M059J (cell line): ENCODE measurements around the gene RBMS1. TPM values are rescaled to one million over a fixed set of nuclear protein-coding genes. Genes with fewer than 3 reads are reported as not detected.

ENCODE experiments used
- DNase-seq: peaks from one replicate; pipeline ENCODE4 v3.0.0-alpha.2; 2012; ENCODE audit warnings: low read depth
- total RNA-seq: library from RNA; depleted of rRNA; stranded (reverse); fragments of >200 nt; shearing (Covaris generic); gene quantifications from 2 replicates; pipeline ENCODE4 v1.2.3, GENCODE V29; 2014

RBMS1 gene
- total RNA-seq, 1 experiment from 2014 or later: 52.9 TPM

DNA sequence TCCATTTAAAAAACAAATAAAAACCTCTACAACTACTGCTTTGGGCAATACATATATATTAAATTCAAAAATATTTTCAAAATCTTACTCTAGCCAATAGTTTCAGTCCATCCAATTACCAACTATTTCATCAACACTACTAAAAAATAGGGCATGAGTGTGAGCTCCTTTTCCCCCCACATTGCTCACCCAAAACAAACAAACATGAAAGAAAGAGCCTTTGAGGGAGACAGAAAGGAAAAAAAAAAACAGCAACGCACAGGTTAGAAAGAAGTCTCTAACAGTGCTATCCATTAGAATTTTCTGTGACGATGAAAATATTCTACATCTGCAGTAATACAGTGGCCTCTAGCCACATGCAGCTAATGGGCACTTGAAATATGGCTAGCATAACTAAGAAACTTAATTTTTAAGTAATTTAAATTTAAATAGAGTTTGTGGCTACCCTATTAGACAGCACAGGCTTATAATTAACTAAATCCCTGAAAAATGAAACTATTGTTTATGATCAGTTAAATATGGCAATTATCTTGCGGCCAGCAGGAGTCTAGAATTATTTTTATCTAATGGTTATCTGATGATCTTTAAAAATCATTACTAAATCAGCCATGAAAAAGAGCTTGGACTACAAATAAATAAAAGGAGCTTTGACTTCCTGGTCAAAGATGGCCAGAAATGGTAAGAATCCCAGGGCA, 59.2 kb downstream of the RBMS1 start:
- DNase-seq: no peak

DNA sequence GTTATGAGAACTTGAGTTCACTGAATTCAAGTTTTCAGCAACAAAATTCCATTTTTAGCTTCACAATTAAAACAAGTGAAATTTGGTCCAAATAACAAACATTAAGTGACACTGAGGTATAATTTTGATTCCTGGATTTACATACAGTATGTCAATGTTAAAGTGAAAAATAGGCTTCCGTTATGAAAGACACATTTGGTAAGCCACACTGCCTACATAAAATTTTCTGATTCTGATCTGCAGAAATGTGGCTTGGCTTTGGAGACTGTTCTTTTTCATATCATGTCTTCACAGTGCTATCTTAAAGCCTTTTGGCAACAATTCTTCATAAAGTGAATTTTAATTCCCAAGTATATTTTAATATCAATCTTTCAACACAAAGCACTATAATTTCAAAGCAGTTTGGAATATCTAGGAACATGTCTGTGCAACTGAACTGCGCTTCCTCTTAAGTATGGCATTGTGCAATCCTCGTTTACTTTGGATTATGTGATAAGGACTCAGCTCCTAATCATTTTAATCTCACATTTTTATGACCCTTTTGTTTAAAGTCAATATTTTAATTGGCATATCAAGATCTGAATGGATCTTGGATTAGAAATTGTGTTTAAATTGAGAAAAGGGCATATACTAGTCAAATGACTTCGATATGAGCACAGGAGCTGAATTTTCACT, 60.0 kb downstream of the RBMS1 start:
- no peak for DNase-seq

DNA sequence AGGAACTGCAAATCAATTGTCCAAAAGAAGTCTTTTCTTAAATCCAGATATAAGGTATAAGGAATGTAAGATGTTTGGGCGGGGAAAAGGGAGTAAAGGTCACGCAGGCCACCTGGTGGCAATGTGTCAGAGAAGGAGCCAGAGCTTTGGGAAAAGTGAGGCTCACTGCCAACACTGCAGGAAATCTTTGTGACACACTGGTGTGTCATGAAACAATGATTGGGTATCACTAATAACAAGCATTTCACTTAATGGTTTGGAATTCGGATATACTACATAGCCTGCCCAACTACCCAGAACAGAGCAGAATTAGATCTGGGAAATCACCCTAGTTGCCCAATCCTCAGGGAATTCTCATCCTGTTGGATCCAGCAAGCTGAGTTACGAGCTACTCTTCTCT, 61.0 kb downstream of the RBMS1 start:
- DNase-seq: peak; percentile 89

DNA sequence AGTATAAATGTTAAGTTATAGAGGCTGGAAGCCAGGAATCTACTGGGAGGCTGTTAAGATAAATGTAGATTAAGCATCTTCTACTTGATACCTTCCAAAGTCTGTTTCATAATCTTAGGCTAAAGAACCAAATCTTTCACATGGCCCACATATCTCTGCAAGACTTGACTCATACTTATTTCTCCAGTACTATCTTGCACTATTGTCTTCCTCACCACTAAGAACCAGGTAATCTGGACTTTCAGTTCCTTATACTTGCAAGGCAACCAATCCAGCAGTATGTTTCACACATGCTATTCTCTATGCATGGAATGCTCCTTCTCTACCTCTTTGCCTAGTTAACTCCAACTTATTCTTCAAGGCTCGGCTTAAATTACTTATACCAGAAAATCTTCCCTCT, 62.2 kb downstream of the RBMS1 start:
- DNase-seq: no peak

DNA sequence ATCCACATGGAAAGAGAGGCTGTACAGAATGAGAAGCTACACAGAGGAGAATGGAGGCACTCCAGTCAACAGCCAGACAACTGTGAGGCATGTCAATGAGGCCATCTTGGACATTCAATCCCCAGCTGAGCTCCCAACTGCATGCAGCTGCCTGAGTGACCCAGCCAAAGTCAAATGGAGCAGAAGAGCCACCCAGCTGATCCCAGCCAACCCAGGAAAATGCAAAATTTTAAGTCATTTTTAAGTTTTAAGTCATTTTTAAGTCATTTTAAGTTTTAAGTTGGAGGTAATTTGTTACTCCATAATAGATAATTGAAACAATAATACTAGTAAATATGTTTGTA, 63.6 kb downstream of the RBMS1 start:
- no peak for DNase-seq

DNA sequence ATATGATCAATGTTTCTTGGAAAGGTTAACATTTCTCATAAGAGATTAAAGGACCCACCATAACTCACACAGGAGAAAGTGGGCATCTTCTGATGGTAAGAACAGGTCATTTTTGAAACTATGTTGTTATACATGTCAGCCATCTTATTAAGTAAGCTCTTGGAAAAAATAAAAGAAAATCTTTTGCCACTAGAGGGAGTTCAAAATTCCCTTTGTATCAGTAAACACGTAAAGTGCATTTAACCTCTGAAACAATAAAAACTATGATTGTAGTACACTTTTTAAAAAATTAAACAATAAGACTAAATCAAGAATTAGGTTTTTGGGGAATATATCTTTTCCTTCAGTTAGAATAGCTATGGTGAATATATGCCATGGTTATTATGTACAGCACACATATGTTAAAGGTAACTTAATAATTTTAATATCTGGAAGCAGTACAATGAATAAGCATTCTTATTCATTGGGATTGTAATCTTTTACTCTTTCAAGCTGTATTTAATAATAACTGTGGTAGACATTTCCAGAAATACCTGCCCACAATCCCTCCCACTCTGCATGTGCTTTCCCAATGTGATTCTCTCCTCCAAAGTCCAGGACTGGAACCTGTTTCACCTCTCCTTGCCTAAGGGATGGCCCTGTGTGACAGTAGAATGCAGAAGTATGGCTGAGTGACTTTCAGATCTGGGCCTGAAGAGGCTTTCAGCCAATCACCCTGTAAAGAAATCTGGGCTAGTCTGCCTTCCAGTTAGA, 64.2 kb downstream of the RBMS1 start:
- DNase-seq: peak; percentile 69

DNA sequence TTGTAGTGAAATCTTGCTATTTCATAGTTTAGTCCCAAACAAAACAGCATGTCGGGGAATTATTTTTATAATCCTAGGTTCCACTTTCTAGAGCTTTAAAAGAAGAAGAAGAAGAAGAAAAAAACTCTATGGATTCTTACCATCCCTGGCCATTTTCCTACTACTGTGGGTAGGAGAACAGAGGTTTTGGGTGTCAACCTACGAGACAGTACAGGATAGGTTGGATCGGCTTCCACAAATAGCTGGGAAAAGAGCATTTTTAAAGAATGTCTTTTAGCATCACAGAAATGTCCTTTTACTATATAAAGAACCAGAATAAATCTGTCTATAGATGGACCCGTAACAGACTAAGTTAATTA, 65.2 kb downstream of the RBMS1 start:
- no peak for DNase-seq

DNA sequence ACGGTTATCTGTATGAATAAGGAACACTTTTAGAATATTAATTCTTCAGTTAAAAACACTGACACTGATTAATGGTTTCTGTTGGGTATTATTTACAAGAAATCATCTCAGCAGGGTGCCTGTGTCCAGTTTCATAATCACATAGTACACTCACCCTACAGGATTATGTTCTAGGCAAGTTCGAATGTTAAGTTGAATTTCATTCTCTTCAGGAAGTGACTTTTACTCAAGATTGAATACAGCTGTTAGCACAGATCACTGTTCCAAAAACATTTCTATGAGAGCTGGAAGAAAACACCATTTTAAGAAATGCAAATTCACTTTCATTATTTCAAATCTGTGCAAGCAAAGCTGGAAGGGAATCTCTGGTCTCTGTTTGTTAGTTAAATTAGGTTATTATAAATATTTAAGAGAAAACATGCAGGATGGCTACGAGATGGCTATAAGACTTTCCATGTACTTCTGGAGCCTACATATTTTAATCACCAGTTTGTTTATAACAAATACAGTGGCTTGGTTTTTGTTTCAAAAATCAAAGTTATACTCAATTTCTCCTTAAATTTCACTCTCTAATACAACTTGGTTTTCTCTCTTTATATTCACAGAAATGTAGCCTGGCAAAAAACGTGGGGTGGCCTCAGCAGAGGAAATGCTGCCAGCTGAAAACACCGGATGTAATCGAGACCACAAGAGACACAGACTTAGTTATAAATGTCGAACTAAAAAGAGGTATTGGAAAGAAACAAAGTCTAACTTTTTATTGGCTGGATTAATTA, 65.8 kb downstream of the RBMS1 start:
- DNase-seq: peak; percentile 54

DNA sequence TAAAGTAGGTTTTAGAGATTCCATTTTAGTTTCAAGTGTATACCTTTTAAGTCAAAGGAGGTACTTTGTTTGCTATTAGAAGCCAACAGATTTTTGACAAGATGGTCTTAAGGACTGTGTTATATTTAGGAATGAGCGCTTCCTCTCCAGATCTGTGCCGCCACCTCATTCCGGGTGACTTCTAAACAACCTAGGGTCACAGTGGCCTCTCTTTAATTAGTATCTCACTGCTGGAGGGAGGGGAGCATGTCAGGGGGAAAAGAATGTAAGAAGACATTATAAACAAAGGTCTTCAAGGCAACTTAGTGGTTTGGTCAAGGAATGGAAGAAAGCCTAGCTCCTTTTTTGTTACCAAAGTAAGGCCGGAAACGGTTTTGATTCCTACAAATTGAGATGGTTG, 67.0 kb downstream of the RBMS1 start:
- DNase-seq: peak; percentile 52

DNA sequence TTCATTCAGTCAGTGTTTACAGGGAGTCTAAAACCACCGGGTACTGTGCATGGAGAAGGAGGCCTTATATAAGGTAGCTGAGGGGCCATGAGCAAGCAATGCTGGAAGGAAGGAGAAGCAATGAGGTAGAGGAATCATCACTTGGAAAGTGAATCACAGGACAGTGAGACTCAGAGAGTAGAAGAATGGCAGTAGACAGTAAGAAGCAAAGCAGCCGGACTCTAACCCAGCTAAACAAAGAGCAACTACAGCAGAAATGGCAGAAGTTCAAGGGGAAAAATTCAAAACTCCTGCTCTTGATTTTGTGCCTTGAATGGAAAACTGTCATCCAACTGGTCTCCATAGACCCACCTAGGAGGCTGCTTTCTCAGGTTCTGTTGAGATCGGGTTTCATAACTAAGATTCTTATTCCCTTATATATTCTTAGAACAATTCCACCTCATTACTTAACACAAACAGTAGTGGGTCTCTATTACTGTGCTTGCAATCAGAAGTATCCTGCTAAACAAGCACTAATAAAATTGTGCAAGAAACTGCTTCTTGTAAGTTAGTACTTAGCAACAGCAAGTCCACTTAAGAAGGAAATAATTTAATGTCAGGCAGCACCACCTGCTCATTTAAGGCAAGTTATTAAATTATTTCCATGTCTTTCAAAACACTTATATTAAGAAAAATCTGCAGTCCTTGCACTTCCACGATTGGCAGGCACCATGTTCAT, 68.0 kb downstream of the RBMS1 start:
- DNase-seq: peak; percentile 42

DNA sequence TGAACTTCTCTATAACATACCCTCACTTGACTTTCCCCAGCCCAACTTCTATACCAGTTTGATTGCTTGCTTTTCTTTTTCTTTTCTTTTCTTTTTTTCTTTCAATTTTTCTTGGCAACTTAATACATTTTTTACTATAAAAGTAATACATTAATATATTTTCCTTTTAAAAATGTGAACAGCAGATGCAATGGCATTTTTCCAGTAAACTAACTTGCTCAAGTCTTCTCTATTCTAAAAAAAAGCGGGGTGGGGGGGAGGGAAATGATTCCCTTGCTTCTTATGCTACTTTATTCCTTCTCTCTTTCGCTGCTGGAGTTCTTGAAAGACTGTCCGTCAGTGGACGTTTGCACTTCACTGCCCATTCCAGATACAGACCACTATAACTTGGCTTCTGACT, 70.5 kb downstream of the RBMS1 start:
- no peak for DNase-seq

DNA sequence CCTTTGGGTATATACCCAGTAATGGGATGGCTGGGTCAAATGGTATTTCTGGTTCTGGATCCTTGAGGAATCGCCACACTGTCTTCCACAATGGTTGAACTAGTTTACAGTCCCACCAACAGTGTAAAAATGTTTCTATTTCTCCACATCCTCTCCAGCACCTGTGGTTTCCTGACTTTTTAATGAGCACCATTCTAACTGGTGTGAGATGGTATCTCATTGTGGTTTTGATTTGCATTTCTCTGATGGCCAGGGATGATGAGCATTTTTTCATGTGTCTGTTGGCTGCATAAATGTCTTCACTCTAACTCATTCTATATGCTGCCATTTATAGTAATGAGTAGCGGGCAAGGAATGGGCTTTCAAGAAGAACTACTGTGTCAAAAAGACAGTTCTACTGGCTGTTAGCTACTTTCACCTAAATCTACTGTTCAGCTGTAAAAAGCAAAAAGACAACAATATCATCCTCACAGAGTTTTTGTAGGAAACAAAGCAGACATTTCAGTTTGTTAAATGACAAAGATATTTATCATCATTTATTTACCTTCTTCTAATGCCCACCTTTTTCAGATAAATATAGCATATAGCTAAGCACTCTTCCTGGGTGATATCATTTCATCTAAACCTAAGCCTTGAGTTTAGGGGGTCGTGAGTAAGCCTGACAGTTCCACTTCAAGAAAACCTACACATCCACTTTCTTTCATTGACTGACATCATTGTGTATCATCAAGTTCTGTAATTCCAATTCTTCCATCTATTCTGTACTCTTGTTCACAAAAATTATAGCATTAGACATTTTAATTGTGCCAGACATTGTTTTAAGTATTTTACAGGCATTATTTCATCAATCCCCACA, 71.7 kb downstream of the RBMS1 start:
- peak; percentile 44 for DNase-seq

DNA sequence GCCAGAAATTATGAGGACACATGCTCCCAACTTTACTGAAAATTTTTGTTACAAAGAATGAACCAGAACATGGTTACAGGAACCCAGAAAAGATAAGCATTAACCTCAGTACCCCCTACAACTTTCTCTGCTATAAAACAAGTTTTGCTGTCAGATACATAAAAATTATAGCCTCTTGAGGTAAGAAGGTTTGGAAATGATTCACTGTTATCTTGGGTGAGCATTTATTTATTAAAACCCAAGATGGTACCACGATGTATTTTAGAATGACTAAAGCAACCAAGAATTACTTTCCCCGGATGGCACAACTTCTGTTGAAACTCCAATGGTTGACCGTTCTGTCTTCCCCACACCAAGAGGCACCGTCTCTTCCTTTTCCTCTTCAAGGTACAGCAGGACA, 72.9 kb downstream of the RBMS1 start:
- peak; percentile 64 for DNase-seq

DNA sequence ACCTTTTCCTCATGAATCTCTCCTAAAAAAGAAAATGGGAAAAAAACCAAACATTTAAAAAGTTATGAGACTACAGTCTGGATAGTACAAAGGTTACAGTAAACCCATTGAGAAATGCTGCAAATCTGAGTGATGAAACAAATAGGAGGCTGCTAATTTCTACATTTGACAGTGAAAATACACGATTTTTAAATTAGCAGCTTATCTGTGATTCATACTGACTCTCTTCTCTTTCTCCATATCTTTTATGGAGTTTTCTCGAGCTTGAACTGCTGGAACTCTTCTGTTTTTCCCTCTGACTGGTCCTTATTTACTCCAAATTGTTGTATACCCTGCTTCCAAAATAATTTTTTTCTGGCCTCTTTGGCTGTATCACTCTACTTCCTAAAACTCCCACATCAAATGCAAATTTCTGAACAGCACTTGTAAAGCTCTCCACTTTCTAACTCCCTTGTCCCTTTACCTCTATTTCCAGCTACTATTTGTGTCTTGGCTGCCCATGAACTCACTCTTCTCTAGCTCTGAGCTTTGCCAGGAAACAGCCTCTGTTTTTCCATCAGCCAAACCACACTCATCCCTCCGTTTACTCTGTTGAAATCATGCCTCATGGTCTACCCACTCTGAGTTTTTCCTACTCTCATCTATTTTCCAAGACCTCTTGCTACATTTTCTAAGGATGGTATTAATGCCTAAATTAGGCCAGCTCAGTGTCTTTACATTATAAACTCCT, 73.7 kb downstream of the RBMS1 start:
- peak; percentile 77 for DNase-seq

DNA sequence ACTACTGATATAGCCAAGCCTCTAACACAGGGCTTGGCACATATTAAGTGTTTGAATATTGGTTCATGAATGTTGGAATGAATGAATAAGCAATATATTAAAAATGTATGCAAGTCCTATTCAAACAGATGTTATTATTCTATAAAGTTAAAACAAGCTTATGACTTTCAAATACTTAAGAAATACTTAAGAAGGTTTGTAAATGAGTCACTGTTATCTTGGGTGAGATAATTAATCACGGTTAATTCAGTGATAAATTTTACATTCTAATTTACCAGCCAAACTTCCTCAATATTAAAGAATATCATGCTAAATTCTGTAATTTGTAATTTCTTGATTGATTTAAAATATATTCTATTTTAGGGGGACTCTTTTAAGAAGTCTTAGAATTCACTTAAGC, 74.8 kb downstream of the RBMS1 start:
- no peak for DNase-seq

DNA sequence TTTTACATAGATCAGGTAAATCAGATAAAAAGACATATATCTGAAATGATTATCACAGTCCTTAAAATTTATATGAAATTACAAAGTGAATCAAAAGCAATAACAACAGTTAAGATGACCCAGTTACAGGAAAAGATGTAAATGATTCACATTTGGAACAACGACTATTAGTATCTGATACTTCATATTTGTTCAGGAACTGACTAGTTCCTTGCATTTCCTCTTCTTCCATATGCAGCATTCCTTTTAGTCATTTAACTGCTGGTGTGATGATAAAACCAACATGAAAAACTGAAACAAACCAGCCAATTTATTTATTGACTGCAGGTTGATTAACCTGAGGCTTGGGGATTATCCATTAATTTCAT, 75.2 kb downstream of the RBMS1 start:
- DNase-seq: no peak

DNA sequence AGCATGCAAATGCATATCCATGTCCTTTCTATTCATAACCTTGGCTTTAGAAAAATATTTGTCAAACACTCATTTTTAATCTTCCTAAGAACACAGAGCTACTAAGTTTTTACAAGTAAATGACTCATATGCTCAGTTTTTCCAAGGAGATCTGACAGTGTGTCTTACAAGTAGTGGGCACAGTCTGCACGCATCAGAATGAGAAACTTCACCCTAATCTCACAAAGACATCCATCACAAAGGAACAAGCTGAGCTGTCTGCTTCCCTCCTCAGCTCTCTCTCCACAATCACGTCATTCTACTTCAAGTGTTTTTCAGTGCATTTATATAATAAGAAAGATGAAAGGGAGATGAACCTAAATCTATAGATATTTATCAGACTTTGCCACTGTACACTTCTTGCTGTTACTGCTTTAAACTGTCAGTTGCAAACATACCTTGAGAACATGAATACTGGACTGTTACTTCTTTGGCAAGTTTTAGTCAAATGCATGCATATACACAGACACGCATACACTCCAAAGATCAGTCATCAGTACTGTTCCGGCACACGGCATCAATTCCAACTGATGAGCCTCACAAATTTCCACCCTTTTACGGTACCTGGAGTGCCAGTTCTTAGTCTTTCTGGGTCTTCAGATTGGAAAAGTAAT, 75.7 kb downstream of the RBMS1 start:
- DNase-seq: peak; percentile 95

DNA sequence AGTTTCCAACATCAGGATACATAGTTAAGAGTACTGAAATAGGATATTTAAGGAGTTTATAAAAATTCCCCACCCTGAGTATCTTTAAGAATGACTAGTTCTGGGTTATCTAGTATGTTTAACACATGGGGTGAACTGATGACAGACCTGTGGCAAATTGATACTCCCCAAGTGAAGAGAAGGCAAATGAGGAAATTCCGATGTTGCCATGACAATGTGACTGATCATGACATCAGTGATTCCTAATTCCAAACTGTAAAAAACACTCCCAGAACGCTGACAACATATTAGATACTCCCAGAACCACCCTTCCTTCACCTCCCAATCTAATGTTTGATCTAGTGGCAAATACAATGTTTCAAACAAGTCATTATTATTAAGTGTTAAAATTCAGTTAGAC, 77.6 kb downstream of the RBMS1 start:
- DNase-seq: peak; percentile 76

DNA sequence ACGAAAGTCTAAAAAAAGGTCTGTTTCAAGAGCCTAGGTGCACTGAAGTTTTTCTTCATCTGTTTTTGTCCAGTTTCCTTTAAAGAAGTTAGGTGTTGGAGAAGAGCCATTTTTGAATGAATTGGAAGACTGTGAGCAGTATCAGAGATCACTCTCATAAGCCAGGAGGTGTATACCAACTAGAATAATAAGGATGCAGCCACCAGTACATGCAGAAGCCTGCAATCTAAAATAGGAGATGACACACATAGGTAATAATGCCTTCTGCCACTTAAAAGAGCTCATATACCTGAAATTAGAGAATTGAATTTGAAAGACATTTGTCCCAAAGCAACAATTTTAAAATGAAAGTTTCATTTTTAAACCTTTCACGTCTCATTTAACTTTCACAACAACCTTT, 81.7 kb downstream of the RBMS1 start:
- DNase-seq: no peak

DNA sequence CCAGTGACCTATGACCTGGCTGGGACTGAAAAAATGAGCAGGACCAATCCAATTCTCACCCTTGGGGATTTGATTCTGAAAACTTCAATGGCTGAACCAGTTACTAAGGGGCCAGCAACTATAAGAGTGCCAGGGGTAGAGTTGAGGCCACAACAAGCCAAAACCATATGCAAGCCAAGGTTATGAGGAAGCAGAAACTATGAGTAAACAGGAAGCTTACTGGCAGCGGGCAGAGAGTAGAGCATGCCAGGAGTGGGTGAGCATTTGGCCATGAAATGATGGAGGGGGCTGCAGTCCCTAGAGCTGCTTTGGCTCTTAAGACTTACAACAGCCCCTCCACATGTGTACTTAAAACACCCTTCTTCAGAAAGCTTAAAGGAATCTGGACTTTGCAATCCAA, 82.4 kb downstream of the RBMS1 start:
- DNase-seq: peak; percentile 91
